NCI-H82 treated with DMSO at 0.1 percent for 48 hours (cell line): Measurements from ENCODE around the gene ASCL1.

Experiments used
- DNase-seq: peaks from one replicate; lab custom pipeline; 2025; ENCODE audit not compliant: unreplicated experiment; lab: John Stamatoyannopoulos, UW

Gene ASCL1

DNA sequence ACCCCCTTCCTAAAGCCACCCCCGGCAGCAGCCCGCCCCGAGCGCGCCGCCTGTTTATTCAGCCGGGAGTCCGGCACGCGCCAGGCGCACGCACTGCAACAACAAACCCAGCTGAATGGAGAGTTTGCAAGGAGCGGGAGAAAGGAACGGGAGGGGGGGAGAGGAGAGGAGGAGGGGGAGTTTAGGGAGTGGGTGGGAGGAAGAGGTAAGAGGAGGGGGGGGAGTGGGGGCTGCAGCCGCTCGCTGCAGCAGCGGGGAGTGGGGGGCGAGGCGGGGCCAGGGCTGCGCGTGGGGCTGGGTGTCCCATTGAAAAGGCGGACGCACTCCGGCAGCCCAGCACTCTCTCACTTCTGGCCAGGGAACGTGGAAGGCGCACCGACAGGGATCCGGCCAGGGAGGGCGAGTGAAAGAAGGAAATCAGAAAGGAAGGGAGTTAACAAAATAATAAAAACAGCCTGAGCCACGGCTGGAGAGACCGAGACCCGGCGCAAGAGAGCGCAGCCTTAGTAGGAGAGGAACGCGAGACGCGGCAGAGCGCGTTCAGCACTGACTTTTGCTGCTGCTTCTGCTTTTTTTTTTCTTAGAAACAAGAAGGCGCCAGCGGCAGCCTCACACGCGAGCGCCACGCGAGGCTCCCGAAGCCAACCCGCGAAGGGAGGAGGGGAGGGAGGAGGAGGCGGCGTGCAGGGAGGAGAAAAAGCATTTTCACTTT, at the start of gene ASCL1:
Gene ASCL1 (plus strand): TSS at position 336 of the 712 bp plus-strand sequence. CDS start 571 bp downstream, outside the sequence.
- DNase-seq, result no peak

DNA sequence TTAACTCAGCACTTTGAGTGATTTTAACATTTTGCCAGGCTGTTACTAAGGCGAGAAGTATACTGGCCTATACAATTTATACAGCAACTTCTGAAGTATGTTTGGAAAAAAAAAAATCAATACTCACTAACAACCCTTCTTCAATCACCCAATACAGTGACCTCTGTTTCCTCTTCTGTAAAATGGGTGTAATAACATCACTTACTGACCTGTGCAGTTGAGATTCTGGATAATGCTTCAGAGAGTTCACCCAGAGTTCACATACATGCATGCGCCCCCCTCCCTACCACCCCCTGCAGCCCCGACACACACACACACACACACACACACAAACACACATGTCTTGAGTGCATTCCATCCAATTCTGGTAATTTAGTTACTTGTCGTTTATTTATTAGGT, 49.6 kb upstream of the ASCL1 start:
- no peak for DNase-seq

DNA sequence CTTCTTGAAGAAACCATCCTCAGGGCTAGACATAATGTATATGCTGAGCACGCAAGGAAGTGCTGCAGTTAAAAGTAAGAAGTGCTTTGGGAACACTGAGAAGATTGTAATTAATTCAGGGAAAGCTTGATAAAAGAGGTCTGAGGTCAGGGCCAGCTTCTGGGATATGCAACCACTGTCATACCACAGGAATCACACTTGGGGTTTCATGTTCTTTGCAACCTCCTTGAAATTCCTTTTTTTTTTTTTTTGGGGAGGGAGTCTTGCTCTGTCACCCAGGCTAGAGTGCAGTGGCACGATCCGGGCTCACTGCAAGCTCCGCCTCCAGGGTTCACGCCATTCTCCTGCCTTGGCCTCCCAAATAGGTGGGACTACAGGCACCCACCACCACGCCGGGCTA, 47.3 kb upstream of the ASCL1 start:
- no peak for DNase-seq

DNA sequence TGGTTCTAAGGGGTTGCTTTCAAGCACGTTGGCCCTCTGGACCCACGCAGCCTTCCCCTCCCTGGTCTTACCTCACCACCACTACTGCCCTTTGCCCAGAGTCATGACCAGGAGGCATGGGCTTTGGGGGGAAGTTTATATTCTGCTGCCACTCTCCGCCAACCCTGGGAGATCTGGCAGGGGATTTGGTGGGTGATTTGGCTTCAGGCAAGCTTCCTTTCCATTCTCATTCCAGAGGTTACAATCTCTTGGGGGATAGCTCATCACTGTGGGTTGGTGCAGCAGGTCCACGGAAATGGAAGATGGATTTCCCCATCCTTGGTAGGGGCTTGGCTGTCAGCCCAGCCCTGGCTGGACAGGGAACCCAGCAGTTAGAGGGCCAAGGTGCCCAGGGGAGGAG, 46.7 kb upstream of the ASCL1 start:
- DNase-seq, result no peak

DNA sequence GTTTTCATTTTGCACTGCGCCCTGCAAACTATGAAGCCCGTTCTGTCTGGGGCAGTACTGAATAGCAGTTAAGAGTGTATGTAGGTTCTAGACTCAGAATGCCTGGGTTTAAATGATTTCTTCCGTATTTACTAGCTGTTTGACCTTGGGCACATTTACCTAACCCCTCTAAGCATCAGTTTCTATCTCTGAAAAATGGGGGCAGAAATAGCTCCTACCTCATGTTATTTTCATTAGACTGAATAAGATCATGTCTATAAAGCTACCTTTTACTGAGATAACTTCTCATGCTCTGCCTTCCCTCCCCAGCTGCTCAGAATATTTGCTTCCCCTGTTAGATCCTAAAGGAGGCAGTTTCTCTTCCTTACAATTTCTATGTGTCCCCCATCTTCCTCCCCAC, 46.2 kb upstream of the ASCL1 start:
- DNase-seq, result no peak

DNA sequence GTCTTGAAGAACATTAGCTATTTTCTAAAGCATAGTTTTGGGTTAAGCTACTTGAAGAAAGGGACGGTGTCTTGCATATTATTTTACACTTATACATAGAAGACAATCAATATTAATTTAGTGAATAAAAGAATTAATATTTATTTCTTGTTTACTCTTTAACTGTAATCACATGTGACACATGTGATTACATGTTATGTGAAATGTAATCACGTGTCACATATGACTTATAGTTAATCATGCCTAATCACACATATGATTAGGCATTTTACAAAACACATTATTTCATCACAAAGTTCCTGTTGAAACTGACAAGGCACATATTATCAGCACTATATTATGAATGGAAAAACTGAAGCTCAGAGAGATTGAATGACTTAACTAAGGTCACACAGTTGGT, 45.2 kb upstream of the ASCL1 start:
- no peak for DNase-seq

DNA sequence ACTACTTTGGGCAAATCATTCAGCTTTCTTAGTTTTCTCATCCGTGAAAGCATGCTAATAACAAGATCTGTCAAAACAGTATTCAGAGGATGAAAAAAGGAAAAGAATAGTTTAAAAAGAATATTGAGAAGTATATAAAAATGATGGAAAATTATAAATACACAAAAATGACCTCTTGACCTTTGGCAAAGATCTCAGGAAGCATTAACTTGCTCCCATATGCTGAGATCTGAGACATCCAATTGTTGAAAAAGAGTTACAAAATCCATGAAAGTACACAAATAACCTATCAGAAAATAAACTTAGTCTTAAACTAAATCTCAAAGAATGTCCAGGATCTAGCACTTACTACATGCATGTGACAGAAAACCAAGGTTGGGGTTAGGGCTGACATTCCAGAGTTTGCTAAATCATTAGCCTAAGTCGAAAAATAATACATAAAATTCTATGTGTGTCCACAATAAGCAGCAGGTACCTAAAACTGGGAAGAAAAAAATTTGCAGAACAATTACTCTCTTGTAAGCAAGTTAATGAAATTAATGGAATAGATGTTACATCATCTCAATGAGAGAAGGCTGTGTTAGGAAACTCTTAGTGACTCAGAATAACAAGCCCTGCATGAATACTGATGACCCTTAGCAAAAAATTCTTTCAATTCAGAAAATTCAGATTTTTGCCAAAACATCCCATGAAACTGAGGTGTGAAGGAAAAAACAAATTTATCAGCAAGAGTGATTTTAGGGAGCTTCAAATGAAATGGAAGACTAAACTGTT, 43.8 kb upstream of the ASCL1 start:
- DNase-seq, result no peak

DNA sequence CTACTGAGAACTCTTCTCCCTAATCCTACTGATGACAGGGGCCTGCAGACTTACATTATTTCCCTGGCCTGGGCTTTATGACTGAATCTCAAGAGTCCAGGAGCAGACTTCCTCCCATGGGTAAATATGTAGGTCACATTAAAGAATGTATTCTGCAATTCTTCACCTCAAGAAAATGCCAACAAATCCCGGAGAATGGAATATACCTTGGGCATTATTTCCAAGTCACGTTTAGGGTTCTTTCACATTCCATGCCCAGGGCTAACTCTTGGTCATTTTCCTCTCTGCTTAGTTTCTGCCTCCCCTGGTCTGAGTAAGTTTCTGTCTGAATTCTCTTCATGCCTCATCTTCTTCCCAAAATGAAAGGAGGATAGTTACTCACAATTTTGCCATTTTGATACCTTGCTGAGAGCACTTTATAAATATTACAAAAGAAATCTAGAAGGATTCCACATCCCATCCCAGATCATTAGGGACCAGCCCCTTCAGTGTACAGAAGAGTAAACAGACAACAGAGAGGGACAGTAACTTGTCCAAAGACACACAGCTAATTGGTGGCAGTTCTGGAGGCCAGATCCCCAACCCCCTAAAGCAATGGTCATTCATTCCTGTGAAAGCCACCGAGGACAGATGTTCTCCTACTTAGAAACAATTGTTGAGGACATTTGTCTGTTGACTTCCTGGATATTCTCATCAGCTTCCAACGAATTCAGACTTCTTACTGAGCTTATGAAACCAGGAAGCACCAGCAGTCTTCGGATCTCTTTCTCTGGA, 41.0 kb upstream of the ASCL1 start:
- DNase-seq, result no peak

DNA sequence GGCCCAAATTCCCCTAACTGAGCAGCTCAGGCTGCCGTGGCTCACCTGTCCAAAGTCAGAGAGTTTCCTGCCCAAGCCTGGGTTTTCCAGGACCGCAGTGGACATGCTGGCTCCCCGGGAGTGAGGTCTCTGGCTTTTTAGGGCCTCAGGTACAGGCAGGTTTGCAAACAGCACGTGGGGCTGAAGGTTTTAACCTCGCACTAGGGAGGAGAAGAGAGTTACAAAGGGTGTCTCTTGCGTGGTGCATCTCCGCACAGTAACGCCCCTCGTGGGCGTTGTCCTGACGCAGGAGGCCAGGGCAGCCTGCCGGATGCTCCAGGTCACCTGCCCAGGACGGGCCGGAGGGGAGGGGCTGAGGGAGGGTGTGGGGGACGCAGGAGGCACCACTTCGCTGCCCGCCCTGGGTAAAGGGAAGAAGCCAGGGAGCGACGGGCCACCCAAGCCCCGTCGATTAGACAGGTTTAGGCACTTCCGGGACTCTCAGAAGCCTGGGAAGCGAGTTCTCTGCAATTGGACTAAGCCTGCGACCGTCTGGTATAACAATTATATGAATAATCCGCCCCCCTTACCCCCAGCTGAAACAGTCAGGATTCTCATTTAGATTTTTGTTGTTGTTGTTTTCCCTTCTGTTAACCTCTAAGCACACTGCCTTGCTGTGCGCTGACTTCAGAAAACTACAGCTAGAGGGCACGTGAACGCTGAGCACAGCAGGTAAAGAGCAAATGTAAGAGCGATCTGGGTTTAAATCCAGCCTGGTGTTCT, 40.3 kb upstream of the ASCL1 start, which contains the start of gene PAH:
Gene PAH (minus strand): TSS at position 219 of the 762 bp plus-strand sequence. CDS start 114 bp downstream, at position 105.
- DNase-seq, result no peak

DNA sequence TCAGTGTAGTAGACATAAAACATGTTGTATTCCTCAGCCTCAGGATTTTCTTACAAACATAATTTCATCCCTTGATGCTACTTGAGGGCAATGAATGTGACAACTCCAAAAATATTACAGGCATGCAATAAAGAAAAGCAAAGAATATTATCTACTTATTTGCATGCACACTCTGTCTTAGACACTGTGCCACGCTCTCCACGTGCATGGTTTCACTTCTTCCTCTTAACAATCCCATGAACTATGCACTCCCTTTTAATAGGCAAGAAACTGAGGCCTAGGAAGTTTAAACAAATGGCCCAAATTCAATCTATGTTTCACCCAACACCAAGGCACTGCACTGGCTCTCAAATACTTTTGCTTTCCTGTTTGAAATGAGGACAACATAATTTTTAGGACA, 38.6 kb upstream of the ASCL1 start:
- no peak for DNase-seq

DNA sequence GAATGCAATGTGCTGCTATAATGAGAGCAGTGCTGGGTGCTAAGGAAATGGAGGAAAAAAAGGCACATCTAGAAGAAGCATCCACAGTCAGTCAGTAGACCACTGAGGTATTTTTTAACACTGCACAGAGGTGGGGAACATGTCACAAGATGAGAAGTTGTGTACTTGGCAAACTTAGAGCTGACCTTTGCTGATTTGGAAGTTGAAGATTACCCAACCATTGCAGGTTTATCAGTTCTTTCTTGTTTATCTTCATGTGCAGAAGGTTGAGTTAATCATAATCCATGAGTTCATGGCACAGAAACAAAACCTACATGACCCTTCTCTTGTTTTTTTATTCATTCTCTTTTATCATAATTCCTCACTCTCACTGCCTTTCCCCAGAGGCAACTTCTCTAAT, 37.2 kb upstream of the ASCL1 start:
- no peak for DNase-seq

DNA sequence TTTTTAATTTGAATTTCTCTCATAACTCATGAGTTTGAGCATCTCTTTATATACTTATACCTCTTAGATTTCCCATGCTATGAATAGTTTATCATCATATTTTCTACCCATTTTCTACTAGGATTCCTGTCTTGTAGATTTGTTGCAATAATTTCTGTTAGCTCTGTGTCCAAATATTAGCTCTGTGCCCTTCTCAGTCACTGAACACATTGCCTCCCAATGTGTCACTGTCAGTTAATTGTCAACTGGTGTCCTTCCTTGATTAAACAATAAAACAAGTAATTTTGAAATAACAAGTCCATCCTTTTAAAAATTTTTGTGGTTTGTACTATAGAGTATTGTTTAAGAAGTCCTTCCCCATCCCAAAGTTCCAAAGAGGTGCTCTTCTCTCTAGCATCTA, 36.2 kb upstream of the ASCL1 start:
- no peak for DNase-seq

DNA sequence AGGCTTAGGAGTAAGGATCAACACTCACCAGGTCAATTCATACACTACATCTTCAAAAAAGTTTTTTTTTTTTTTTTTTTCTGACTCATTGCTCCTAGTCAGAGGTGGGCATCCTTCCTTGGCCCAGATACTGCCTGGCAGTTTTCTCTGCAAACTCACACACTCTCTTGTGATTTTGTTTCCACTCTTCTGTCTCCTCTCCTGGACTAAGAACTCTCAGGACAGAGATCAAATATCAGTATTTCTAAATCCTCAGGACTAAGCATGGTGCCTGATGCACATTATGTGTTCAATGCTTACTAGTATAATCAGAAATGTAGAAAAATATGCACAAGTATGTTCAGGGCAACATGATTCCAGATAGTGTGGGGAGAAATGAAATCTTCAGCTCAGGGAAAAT, 30.3 kb upstream of the ASCL1 start:
- DNase-seq, result no peak

DNA sequence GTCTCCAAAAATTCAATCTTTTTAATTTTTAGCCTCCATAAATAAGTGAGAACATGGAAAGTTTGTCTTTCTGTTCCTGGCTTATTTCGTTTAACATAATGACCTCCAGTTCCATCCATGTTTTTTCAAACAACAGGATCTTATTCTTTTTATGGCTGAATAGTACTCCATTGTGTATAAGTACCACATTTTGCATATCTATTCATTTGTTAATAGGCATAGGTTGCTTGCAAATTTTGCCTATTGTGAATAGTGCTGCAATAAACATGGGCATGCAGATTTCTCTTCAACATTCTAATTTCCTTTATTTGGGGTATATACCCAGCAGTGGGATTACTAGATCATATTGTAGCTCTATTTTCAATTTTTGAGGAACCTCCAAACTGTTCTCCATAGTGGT, 24.3 kb upstream of the ASCL1 start:
- DNase-seq, result no peak

DNA sequence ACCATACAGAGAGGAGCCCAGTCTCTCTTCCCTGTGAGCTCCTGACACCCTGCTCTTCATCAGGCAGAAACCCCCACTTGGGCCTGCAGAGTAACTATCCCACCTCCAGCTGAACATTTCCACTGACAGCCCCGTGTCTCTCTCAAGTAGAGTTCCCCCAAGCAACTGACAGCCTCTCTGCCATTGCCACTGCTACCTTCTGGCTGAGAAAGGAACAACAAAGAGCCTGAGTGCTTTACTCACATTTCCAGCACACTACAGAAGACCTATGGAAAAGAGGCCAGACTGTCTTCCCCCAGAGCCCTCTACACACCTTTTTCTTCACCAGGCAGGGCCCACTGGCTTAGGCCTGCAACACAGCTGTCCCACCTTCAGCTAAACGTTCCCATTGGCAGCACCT, 18.4 kb upstream of the ASCL1 start:
- no peak for DNase-seq

DNA sequence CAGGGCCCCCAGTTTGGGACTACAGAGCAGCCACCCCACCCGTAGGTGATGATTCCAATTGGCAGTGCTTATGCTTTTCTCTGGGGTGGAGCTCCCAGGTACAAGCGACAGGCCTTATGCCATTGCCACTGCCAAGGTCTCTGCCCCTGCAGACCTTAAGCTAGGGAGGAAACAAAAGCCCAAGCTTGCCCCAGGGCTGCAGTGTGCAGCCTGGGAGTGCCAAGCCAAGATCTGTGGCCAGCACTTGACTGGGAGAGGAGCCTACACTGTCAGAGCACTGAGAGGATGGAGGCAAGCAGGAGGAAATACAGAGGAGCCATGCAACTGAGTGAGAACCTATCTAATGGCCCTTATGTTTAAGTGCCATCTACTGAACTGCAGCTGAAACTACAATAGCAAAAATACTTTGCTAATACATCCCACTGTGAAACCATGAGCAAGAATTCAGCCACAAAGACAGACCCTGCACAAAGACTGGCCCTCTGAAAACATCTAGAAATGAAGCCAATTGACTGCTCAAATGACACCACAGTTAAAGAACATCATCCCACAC, 17.7 kb upstream of the ASCL1 start:
- DNase-seq, result no peak

DNA sequence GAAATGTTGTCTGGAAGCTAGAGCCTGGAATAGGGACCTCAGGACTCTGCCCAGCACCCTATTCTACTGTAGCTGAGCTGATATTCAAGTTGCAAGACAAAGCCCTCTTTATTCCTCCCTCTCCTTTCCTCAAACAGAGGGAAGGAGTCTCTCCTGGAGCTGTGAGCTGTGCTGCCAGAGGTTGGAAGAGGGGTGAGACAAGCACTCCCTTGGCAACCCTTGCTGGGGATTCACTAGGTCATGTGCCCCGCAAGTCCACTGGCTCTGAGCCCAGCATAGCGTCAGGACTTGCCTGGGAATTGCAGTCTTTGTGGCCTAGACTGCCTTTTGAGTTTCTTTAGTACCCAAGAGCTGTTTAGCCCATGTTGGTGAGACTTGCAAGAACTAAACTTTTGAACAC, 11.4 kb upstream of the ASCL1 start:
- DNase-seq, result no peak

DNA sequence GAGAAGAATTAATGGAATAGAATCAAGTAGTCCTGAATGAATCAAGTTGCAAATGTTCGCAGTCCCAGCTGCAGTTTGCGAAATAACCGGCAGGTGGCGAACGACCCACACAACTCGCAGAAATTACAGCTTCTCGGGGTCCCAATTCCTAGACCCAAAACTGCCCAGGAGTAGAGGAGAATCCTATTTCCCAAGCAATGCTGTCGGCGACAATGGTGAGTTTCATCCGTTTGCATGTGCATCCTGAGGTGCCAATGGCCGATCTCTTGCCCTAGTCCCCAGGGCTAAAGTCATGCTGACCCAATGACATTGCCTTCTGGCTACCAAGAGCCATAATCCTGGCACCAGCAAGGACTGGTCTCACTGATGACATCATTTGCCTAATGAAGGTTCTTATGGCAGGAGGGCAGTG, 8.5 kb upstream of the ASCL1 start:
- DNase-seq, result no peak

DNA sequence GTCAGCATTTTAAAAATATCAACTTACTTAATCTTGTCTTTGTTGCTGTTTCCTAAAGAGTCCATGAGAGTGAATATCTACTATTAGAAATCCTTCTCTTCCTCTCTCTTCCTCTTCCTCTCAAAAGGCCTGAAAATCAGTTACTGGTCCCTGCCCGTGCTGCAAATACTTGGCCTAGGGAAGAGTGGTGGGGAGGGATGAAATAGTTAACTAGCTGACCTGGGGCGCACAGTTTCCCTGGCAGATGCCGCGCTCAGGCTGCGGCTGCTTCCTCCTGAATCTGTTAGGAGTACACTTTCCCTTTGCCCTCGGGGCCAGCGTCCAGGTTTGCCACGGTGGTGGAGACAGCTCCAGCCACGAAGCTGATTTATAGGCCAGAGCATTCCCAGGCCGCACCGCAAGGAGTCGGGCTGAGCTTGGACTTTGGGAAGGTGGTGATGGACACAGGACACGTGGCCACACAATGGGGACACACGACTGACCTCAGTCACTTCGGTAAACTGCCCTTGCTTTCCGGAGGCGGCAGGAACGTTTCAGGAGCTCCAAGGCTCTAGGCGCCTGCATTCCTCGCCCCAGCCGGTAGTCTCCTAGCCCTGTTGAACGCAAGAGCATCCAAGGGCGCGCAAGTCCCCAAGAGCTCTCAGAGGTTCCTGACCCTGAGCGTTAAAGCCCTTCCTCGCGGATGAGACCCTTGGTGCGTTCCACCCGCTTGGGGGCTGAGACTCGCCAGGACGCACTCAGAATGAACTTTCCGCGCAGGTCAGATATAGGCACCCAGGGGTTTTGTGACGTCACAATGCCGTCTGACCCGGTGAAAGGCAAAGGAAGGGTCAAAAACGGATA, 7.1 kb upstream of the ASCL1 start:
- no peak for DNase-seq
